Fibroblast of upper back skin (primary cell): Measurements from ENCODE around the gene MICAL1.
A peak's percentile ranks its signal among the peaks of the same experiment; 100 is the strongest.

Experiments used
- DNase-seq: peaks from one replicate; pipeline ENCODE4 v3.0.0-alpha.2; 2013

The MICAL1 gene, protein sequence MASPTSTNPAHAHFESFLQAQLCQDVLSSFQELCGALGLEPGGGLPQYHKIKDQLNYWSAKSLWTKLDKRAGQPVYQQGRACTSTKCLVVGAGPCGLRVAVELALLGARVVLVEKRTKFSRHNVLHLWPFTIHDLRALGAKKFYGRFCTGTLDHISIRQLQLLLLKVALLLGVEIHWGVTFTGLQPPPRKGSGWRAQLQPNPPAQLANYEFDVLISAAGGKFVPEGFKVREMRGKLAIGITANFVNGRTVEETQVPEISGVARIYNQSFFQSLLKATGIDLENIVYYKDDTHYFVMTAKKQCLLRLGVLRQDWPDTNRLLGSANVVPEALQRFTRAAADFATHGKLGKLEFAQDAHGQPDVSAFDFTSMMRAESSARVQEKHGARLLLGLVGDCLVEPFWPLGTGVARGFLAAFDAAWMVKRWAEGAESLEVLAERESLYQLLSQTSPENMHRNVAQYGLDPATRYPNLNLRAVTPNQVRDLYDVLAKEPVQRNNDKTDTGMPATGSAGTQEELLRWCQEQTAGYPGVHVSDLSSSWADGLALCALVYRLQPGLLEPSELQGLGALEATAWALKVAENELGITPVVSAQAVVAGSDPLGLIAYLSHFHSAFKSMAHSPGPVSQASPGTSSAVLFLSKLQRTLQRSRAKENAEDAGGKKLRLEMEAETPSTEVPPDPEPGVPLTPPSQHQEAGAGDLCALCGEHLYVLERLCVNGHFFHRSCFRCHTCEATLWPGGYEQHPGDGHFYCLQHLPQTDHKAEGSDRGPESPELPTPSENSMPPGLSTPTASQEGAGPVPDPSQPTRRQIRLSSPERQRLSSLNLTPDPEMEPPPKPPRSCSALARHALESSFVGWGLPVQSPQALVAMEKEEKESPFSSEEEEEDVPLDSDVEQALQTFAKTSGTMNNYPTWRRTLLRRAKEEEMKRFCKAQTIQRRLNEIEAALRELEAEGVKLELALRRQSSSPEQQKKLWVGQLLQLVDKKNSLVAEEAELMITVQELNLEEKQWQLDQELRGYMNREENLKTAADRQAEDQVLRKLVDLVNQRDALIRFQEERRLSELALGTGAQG

GRCh38 chr6:109455437-109456110, at the start of gene MICAL1:
Gene MICAL1, minus strand, starts transcription at chr6:109455772. Its CDS starts 1,576 bp downstream, at chr6:109454196.
- peak; percentile 52 for DNase-seq

GRCh38 chr6:109503327-109504224, 48.0 kb upstream of the MICAL1 start:
- no peak for DNase-seq

GRCh38 chr6:109498936-109499335, 43.4 kb upstream of the MICAL1 start:
- no peak for DNase-seq

GRCh38 chr6:109498052-109498451, 42.5 kb upstream of the MICAL1 start:
- DNase-seq = no peak

DNA sequence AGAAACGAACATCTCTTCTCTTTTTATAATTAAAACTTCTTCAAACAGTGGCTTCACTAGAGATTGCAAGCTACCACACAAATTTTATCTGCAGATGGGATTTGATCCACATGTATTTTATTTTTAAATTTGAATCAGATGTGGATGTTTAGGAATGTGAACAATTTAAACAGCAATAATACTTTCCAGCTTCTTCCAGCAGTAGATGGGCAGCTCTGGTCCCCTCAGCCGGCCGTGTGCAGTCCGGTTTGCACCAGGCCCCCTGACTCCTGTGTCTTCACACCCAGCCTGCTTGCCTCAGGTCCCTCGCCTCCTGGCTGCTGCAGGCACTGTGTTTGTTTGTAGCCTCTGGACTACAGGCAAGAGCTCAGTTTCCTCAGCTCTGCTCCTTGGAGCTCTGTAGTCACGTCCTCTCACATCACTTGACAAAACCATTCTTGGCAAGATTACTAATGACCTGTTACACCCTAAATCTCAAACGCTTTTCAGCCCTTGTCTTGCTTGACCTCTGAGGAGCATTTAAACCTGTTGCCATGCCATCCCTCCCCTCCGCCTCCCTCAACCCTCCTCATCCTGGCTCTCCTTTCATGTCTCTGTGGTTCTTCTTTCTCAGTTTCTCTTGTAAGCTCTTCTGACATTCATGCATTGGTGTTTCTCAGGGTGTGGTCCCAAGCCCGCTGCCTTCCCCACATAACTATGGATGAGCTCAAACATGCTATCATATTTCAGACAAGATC, 40.6 kb upstream of the MICAL1 start:
- DNase-seq = no peak

- DNase-seq = no peak
These were observed 38.3 kb upstream of the MICAL1 start for GRCh38 chr6:109493865-109494264.

DNA sequence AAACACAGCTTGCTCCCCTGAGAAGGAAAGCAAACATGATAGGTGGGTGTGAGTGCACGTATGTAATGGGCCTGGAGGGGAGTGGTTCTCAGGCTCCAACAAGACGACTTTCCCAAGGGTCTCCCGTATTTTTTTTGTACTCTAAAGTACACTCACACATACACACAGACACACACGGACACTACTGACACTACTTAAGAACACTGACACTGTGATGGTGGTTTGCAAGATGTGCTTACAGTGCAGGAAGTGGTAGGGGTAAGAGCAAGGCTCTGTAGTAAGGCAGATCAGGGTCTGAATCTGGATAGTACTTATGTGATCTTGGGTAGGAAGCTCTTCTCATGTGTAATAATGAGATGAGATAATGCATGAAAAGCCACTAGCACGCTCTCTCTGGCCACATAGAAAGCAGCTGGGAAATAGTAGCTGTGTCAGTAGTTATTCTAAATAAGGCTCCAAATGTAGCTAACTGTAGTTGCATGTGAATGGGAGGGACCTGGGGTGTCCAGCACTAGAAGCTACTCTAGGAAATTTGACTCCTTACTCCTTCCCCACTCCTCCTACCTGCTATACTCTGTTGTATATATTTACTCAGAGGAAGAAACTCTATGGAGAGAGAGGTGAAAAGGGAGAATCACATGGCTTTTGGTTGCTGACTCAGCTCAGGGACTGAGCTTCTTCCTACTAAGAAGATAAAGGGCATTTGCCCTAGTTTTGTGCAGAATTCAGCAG, 35.8 kb upstream of the MICAL1 start:
- DNase-seq = no peak

DNA sequence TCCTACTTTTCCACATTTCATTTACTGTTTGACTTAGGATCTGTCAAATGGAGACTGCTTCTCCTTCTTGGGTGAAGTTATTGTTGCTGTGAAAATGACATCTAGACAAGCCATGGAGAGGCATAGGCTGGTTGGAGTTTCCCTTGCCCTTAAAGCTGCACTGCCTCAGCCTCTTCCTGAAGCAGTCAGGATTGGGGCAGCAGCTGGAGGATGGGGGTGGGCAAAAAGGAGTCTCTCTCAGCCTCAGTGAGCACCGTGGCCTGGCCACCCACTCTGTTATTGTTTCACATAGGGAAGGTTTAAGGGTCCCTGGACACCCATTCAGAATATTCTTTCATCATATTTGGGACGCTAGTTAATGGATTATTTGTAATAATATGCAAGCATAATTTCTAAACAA, 35.1 kb upstream of the MICAL1 start:
- DNase-seq = no peak

DNA sequence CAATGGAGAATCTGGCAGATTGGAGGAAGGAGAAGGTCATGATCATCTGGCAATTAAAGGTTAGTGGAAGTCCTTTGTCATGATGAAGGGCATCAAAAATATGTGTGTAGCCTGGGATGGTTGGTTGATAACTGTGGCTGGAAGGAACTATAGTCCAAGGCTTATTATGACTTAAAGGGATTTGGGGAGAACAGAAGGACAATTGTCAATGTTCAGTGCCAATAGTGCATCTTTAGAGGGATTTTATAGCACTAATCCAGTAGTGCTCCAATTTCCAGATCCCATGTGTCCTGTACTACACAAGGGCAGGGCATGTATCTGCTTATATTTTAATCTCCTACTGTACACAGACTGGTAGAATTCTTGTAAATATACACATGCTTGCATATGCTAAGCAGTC, 32.4 kb upstream of the MICAL1 start:
- DNase-seq = no peak

GRCh38 chr6:109486068-109486467, 30.5 kb upstream of the MICAL1 start:
- DNase-seq = no peak

- DNase-seq = no peak
These were observed 29.8 kb upstream of the MICAL1 start for GRCh38 chr6:109485266-109485935.

GRCh38 chr6:109484122-109484521, 28.6 kb upstream of the MICAL1 start:
- DNase-seq = peak; percentile 39

GRCh38 chr6:109483735-109484057, 28.1 kb upstream of the MICAL1 start:
- no peak for DNase-seq

DNA sequence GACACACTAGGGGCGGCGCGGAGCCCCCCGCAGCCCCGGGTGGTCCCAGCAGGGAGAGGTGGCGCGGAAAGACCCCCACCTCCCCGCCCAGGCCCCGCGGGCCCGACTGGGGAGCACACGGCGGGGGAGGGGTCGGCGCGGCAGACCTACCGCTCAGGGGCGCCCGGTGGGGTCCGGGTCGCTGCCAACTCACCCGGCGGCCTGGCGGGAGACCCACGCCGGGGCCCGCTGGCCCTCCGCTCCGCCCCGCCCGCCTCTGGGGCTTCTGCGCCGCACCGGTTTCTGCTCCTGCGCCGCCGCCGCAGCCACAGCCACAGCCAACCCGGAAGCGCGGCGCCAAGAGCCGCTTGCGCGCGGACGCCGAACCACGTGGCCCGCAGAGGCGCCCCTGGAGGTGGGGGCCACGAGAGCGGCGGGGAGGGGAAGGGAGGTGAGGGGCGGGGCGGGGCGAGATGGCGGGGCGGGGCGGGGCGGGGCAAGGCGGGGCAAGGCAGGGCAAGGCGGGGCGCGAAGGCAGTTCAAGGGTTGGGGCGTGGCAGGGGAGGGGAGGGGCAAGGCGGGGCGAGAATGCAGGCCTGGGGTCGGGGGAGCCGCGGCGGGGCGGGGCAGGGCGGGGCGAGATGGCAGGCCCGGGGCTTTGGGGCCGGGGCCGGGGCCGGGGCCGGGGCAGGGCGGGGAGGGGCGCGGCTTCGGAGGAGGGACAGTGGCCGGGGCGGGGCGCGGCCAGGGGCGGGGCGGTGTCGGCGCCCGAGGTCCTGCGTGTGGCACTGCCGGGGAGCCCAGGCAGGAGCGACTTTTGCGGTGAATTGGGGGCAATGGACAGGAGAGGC, 27.5 kb upstream of the MICAL1 start, which contains the start of gene ZBTB24:
ZBTB24 (minus strand) TSS at position 315 of the 830 bp plus-strand sequence. CDS start 1,193 bp downstream, outside the sequence.
- DNase-seq = peak; percentile 88

DNA sequence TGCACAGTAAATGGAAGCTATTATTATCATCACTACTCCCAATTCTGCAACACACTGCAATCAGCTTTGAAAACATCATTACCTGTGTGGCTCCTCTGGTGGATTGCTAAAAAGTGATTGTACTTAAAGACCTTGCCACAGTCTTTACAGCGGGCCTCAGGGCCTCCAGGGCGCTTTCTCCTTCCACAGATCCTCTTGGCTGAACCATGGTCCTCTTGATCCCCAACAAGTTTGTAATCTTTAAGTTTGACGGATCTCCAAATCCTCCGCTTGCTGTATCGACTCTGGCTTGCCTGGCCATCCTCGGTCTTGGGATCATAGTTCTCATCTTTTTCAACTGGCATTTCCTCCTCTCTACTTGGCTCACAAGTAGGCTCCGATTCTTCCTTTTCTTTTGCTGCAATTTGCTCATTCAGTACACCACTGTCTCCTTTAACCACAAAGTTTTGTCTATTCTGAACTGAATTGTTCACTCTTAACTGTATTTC, 25.5 kb upstream of the MICAL1 start:
- DNase-seq = no peak

DNA sequence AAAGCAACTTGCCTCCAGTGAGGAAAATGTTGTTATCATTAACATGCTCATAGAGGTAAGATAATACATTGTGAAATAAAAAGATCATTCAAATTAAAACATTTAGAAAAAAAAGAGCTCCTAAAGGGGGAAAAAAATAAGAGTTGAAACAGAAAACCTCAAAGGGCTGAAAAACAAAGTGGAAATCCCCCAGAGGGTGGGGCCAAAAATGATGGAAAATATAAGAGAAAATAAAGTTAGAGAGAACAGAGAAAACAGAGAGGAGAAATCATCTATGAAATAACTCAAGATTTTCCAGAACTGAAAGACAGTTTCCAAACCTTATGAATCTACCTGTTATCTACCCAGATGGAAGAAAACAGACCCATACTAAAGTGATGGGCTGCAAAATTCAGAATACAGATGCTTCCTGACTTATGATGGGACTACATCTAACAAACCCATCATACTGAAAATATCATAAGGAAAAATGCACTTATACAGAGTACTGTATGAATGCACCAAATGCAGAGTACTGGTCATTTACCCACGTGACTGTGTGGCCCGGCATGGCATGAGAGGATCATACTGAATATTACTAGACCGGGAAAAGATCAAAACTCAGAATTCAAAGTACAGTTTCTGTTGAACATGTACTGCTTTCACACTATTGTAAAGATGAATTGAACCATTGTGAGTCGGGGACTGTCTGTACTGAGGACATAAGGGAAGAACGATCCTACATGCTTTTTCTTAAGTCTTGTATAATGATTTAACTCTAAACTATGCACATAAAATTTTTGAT, 23.5 kb upstream of the MICAL1 start:
- DNase-seq = no peak

- peak; percentile 38 for DNase-seq
These were observed 22.7 kb upstream of the MICAL1 start for GRCh38 chr6:109478222-109478805.
